Lung microvascular endothelial cell (primary cell): ENCODE results near the gene CGB8. TPM values are rescaled to one million over a fixed set of nuclear protein-coding genes. Genes with fewer than 3 reads are reported as not detected.
"Not testable (repeated sequence)": the region's sequence is repeated elsewhere in the genome, so short reads cannot be mapped to it uniquely, and the experiment has no call there.

ENCODE experiments used
- DNase-seq, 2 donors: peaks; one replicate each; pipeline versions ENCODE4 v3.0.0 to v3.0.0-alpha.2; 2010; ENCODE audit warnings: low read depth in 2 of 2
- total RNA-seq: library from RNA; depleted of rRNA; stranded (reverse); fragments of >200 nt; gene quantifications from 2 replicates; pipeline ENCODE4 v1.2.1, GENCODE V29; 2014

Gene CGB8
- not detected in 2 replicates for total RNA-seq

DNA sequence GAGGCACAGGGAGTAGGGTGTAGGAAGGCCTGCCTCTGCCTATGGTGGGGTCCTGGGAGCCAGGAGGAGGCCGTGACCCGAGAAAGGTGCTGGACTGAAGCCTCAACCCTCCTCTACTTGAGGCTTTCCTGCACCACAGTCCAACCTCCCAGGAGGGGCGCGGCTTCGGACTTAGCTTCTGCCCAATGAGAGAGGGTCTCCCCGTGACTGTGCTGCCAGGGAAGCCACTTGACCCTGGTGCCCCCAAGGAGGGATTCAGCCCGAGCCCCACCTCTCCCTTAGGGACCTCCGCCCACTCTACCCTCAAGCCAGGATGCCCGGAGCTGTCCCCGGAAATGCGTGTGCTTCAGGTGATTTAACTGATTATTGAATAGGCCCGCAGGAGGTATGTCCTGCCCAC, at the start of gene CGB8:
TSS of gene CGB8 (minus strand) at position 101 of the 400 bp plus-strand sequence. CDS start 372 bp downstream, outside the sequence.
- not testable (repeated sequence) for DNase-seq

DNA sequence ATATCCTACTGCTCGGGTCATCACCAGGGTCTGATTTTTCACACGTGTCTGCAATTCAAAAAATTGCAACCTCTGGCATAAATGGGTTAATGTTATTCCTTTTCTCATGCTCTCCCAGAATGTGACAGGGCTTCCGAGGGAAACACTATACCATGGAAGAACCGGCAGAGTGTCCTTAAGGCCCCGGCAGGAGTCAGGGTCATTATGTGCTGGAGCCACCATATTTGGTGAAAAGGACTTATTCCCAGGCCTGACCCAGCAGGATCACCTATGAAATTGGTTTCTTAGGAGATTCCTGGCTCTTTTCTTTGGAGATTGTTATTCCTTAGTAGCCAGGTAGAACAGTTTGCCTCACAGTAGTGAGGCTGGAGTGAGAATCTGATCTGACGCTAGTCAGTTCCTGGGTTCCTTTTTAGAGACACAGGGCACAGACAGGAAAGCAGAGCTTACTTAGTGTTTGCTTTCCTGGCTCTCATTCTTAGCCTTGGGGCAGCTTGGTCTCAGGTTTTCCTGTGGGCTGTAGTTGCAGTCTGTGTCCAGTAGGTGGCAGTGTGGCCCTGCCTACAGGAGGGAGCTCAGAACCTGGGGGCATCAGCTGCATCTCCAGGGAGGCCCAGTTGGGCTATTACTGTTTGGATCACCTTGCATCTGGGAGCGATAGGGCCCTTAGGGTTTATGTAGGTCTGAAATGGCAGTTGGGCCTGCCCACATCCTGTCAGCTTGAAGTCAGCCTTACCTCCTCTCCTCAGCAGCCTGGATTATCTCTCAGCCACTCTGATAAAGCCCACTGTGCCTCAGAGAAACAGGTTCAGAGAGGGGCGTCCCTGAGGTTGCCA, 48.8 kb upstream of the CGB8 start:
- peak; percentile 69 to 78 for DNase-seq

DNA sequence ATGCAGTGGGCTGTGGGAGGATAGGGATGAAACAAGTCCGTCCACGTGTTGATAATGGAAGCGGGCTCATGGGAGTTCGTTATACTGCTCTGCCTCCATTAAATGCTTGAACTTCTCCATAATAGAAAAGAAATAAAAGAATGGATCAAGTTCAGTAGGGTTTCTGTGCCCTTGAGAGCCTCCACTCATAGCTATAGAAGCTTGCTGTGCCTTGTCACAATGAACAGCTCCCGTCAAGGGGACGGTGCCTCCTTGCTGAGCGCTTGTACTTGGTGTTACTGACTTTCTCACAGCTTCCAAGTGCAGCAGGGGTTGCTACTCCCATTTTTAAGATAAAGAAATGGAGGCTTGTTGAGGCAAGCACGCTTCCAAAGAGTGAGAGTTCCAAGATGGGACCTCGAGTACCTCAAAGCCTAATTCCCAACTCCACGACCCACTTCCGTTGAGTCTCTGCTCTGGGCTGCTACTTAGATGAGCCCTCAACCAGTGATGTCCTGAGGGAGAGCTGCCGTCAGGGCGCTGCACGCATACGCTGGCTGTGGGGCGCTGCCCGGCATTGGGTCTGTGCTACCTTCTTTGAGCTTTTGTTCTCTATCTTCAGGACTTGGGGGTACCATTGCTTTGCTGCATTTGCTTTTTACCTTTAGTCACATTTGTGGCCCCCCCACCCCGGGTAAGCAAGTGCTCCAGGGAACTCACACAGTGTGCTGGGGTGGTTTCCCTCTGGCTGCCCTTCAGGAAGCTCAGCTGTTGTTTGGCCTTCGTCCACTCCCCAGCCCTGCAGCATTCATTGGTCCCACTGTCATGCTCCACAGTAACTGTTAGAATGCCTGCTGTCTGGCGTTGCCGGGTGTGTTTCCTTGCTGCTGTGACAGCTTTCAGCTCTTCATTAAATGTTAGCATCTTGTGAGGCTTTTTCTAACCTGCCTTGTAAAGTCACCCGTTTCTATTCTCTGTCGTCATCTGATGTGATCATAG, 45.9 kb upstream of the CGB8 start:
- DNase-seq = peak; percentile 28 to 68

DNA sequence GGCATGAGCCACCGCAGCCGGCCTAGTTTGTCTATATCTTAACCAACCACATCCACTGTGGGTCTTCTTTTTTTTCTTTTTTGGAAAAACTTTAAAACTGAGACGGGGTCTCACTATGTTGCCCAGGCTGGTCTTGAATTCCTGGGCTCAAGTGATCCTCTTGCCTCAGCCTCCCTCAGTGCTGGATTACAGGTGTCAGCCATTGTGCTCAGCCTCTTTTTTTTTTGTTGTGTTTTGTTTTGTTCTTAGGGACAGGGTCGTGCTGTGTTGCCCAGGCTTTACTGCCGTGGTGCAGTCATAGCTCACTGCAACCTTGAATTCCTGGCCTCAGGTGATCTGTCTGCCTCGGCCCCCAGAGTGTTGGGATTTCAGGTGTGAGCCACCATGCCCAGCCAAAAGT, 43.8 kb upstream of the CGB8 start:
- DNase-seq = no peak

DNA sequence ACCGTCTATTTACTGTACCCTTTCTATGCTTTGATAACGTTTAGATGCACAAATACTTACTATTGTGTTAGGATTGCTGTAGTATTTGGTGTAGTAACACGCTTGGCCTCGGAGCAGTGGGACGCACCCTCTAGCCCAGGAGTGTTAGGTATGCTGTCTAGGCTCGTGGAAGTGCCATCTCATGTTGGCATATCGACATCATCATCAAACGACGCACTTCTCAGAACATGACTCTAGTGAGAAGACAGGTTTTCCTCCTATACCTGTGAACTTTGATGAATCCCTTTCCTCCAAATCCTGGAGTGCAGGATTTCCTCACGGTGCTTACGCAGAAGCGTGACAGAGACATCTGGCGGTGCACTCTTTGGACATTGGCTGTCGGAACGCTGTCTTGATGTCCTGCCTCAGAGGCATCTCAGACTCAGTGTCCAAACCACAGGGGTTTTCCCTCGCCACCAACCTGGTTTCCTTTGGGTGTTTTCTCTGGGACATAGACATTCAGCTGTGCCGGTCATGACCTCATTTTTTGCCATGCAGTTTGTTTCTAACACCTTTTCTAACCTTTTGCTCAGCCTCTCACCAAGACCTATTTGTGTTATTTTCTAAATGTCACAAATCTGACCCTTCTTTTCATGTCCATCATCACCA, 42.6 kb upstream of the CGB8 start:
- DNase-seq = no peak

DNA sequence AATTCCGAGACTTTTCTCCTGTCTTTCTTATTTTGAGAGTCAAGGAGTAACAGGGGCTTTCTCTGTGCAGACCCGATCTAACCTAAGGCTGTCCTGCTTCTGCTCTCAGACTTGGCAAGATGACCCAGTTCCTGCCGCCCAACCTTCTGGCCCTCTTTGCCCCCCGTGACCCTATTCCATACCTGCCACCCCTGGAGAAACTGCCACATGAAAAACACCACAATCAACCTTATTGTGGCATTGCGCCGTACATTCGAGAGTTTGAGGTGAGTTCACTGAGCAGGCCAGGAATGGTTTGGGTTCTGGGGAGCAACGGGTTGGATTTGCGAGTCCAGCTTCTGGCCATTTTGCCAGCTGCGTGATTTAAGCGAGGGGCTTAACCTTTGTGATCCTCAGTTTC, 37.4 kb upstream of the CGB8 start:
- no peak for DNase-seq

DNA sequence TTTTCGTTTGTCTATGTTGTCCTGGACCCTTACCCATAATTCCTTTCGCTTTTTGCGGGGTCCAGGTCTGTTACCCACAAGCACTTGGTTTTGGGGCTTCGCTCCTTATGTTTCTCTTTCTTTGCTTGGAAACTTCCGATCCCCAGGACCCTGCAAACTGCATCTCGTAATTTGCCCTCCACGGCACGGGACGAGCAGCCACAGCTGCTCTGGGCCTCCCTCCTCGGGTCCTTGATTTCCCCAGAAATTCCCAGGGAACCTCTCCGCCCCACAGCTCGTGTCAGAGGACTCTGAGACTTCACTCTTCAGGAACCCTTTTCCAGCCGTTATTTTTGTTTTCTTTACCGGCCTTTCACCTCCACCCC, 36.9 kb upstream of the CGB8 start:
- no peak for DNase-seq

DNA sequence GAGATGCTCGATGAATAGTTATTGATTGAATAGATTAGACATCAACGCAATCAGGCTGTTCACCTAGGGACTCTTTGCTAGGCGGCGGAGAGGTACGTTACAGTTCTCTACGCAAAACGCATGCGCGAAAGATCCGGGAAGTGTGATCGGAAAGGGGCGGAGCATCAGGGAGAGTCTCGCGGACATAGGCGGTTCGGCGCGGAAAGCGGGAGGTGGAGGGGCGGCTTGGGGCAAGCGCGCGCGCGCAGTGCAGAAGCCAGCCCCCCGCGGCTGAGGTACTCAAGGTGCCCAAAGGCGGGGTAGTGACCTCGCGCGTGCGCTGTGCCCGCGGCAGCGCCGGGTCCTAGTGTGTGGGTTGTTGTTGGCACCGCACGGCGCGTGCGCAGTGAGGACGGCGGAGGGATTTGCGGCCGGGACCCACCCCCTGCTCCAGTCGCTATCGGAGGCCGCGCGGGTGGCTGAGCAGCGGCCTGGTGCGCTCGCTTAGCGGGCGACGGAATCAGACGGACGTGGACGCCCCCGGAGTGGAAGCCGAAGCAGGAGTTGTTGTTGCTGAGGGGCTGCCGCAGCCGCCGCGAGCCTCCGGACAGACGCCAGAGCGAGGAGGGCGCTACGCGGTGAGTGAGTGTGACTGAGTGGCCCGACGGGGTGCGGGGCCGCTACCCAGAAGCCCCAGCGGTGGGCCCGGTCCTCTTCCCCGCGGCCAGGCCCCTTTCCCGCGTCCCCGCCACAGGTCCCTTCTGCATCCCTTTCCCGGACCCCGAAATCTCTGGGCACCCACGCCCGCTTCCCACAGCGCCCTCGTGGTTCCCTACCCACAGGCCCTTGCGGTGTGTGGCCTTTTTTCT, 36.3 kb upstream of the CGB8 start, which contains the start of gene SNRNP70:
TSS of gene SNRNP70 (plus strand) at position 432 of the 848 bp plus-strand sequence. CDS start 964 bp downstream, outside the sequence.
- peak; percentile 100 for DNase-seq

DNA sequence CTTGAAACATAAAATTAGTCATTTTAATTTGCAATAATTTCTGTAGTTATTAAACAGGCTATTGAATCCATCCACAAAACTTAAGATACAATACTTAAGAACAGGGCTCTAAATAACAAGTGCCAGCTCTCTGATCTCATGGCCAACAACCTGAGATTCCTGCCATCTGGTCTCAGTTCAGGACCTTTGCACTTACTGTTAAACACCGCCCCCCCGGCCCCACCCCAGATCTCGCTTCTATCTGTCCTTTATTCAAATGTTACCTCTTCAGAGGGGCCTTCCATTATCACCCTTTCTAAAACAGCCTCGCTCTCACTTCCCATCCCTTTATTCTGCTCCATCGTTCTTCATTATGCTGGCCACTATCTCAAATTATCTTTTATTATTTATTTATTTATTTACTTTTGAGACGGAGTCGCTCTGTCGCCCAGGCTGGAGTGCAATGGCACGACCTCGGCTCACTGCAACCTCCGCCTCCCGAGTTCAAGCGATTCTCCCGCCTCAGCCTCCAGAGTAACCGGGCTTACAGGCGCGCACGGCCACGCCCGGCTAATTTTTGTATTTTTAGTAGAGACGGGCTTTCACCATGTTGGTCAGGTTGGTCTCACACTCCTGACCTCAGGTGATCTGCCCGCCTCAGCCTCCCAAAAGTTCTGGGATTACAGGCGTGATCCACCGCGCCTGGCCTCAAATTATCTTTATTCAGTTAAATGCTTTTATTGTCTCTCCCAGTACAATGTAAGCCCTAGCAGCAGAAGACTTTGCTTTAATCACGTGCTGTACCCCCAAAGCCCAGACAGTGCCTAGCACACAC, 35.5 kb upstream of the CGB8 start:
- DNase-seq = no peak

DNA sequence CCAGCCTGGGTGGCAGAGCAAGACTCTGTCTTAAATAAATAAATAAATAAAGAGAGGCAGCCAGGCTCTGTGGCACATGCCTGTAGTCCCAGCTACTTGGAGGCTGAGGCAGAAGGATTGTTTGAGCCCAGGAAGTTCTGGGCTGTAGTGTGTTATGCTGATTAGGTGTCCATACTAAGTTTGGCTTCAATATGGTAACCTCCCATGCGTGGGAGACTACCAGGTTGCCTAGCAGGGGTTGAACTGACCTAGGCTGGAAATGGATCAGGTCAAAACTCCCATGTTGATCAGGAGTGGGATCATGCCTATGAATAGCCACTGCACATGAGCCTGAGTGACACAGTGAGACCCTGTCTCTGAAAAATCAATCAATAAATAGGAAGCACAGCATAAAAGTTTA, 32.4 kb upstream of the CGB8 start:
- DNase-seq = no peak

DNA sequence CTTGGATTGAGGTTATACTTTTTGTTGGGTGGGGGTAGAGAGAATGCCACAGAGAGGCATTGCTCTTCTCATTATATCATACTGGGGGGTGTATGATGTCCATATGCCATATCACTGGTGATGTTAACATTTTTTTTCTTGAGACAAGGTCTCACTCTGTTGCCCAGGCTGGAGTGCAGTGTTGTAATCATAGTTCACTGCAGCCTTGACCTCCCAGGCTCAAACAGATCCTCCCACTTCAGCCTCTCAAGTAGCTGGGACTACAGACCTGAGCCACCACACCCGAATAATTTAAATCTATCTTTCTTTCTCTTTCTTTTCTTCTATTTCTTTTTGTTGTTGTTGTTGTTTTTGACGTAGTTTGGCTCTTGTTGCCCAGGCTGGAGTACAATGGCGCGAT, 31.5 kb upstream of the CGB8 start:
- no peak for DNase-seq

DNA sequence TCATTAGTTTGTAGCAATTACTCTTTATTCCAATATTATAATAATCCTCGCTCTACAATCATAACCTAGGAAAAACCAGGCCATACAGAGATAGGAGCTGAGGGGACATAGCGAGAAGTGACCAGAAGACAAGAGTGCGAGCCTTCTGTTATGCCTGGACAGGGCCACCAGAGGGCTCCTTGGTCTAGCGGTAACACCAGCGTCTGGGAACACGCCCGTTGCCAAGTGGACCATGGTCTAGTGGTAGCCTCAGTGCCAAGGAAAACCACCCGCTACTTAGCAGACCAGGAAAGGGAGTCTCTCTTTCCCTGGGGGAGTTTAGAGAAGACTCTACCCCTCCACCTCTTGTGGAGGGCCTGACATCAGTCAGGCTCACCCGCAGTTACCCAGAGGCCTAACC, 26.0 kb upstream of the CGB8 start:
- DNase-seq = peak; percentile 67 to 69

DNA sequence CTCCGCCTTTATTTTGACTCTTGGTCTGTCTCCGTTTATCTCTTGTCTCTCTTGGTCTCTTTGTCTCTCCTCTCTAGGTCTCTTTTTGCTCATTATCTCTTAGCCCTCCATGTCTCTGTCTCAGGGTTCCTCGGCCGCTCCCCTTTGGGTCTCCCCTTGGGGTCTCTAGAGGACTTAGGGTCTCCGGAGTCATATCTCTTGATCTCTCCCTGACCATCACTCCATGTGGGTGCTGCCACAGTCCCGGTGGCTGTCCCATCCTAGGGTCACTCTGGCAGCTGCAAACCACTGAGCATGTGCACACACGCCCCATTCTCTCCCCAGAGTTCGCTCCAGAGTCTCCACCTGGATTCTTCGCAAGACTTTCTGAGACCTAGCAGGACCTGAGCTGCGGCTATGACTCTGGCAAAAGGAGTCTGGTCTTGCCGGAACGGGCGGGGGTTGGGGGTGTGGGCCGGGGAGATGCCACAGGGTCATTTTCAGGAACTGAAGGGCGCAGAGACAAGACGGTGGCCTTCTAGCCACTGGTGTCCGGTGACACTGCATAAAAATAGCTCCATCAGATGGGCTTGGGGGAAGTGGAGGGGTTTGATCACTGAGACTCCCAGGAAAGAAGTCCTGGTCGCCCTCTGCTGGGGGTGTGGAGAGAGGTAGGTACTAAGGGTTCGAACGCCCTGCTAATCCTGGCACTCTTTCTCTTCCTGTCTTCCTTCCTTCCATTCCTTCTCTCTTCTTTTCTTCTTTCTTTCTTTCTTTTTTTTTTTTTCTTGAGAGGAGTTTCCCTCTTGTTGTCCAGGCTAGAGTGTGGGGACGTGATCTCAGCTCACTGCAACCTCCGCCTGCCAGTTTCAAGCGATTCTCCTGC, 24.8 kb upstream of the CGB8 start:
- DNase-seq = no peak

DNA sequence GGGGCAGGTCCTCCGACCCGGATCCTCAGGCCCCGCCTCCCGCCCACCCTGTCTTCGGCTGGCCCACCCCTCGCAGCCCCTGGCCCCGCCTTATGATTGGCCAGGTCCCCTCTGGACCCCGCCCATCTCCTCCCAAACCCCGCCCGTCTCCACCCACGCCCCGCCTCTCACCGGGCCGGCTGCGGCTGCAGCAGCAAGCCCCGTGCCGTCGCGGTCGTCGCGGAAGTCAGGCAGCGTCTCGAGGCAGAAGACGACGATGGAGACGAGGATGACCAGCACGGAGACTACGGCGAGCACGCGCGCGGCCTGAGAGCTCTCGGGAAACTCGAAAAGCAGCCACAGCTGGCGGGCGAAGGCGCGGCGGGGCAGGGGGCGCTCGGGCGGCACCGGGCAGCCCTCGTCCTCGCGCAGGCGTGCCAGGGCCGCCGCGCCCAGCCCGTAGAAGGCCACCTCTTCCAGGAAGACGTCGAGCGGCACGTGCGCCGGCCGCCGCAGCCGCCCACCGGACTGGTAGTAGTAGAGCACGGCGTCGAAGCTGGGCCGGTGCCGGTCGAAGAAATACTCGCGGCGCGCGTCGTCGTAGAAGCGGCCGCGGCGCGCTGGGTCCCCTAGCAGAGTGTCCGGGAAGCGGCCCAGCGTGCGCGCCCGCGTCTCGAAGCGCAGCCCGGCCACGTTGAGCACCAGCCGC, 23.1 kb upstream of the CGB8 start:
- no peak for DNase-seq

DNA sequence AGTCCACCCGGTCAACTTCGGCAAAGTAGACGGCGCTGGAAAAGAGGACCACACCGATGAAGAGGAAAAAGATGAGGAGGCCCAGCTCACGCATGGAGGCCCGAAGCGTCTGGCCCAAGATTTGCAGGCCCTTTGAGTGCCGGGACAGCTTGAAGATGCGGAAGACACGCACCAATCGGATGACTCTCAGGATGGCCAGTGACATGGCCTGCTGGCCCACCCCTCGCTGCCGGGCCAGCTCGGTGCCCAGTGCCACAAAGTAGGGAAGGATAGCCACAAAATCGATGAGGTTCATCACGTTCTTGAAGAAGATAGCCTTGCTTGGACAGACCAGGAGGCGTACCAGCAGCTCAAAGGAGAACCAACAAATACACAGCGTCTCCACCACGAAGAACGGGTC, 21.5 kb upstream of the CGB8 start:
- no peak for DNase-seq

DNA sequence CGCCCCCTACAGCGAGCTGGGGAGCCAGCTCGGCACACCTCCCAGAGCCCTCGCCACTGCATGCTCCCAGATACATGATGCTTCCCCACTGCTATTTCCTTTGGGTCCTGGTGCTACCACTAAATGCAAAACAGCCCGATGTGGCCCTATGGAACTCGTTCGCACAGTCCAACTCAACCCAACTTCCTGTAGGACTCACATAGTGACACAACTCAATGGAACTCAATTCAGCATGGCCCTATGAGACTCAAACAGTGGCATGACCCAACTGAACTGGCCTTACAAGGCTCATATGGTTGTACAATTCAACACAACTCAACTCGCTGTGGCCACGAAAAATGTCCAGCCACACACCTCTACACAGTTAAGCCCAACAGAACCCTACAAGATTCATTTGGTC, 20.1 kb upstream of the CGB8 start:
- no peak for DNase-seq

DNA sequence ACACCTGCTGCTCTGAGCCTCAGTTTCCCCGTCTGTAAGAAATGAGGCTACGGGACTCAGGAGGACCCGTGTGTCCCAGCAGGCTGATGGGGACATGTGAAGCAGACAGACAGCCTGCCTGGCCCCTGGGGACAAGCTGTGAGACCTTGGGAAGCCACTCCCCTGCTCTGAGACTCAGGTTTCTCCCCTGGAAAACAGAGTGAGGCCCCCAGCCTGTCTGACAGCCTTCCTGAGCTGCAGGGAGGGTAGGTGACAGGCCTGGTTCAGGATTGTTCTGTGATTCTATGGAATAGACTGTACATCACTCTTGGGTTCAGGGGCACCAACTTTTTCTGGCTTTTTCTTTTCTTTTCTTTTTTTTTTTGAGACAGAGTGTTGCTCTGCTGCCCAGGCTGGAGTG, 18.6 kb upstream of the CGB8 start:
- no peak for DNase-seq

DNA sequence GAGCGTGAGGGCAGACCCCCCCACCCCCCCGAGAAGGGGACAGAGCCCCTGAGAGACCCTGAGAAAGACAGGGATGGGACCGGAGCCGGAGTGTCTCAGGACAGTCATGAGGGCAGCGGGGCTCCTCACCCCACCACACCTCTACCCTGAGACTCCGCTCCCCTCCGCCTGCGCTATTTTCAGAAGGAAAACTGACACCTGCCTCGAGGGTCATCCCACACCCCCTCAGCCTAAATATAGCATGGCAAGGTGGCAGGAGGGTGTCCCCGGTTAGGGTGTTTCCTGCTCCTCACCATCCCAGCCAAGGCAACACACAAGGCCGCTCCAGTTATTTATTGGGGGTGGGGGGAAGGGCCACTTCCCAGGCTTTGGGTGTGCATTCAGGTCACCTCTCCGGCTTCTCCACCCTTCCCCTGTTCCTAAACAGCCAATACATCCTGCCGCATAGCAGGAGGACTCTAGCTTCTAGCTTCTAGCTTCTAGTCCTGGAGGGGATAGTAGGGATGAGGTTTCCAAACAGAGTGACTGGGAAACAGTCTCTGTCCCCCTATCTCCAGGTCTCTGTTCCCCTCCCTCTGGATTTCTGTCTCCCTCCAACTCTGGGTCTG, 17.1 kb upstream of the CGB8 start:
- DNase-seq = no peak
